Neuronal stem cell (in vitro differentiated cells): Measurements from ENCODE around the gene NECAP2.
"Not testable (repeated sequence)": the region's sequence is repeated elsewhere in the genome, so short reads cannot be mapped to it uniquely, and the experiment has no call there.

ENCODE experiments used
- DNase-seq: peaks from one replicate; pipeline ENCODE4 v3.0.0-alpha.2; 2013; ENCODE audit warnings: low spot score
- H2AFZ ChIP-seq: one replicate; pipeline ENCODE4 v1.6.1; 2013; ENCODE audit warnings: mild to moderate bottlenecking, low read length, inconsistent platforms
- H2AK5ac ChIP-seq: 2 replicates; pipeline ENCODE4 v1.6.1; 2013; ENCODE audit warnings: low read depth, mild to moderate bottlenecking, inconsistent platforms, low read length, moderate library complexity, mixed read lengths
- H2BK120ac ChIP-seq: 2 replicates; pipeline ENCODE4 v1.6.1; 2013; ENCODE audit warnings: low read depth, mild to moderate bottlenecking, inconsistent platforms, low read length, moderate library complexity, mixed read lengths
- H2BK12ac ChIP-seq: one replicate; pipeline ENCODE4 v1.6.1; 2013; ENCODE audit warnings: low read length, inconsistent platforms
- H2BK15ac ChIP-seq: 2 replicates; pipeline ENCODE4 v1.6.1; 2013; ENCODE audit warnings: mild to moderate bottlenecking, low read length, inconsistent platforms, mixed read lengths
- H2BK5ac ChIP-seq: one replicate; pipeline ENCODE4 v1.6.1; 2013; ENCODE audit warnings: inconsistent platforms, mild to moderate bottlenecking, low read length, moderate library complexity
- H3K14ac ChIP-seq: one replicate; pipeline ENCODE4 v1.6.1; 2013; ENCODE audit warnings: low read length, inconsistent platforms
- H3K18ac ChIP-seq: 2 replicates; pipeline ENCODE4 v1.6.1; 2013; ENCODE audit warnings: low read length, inconsistent platforms
- H3K23ac ChIP-seq: 2 replicates; pipeline ENCODE4 v1.6.1; 2013; ENCODE audit warnings: low read depth, mild to moderate bottlenecking, mixed read lengths, low read length, inconsistent platforms; ENCODE audit not compliant: poor library complexity
- H3K27ac ChIP-seq: replicated peaks from 3 replicates; pipeline ENCODE4 v1.5.1; 2013; ENCODE audit warnings: low read length, inconsistent platforms
- H3K27me3 ChIP-seq, 3 experiments: 2 replicates each; pipeline ENCODE4 v1.6.1; 2013; ENCODE audit warnings: low read length in 3 of 3, mild to moderate bottlenecking in 2 of 3, inconsistent platforms in 1 of 3, low read depth in 1 of 3, mixed read lengths in 1 of 3, moderate library complexity in 1 of 3; ENCODE audit not compliant: control insufficient read depth in 3 of 3, insufficient read depth in 3 of 3
- H3K36me3 ChIP-seq, 2 donors: replicated peaks in 1 of 2; 2 replicates each; pipeline ENCODE4 v1.6.1; 2013; ENCODE audit warnings: low read length in 2 of 2; ENCODE audit not compliant: control insufficient read depth in 2 of 2, insufficient read depth in 2 of 2
- H3K4ac ChIP-seq: 2 replicates; pipeline ENCODE4 v1.6.1; 2013; ENCODE audit warnings: inconsistent platforms, mild to moderate bottlenecking, low read length, moderate library complexity
- H3K4me1 ChIP-seq, 2 donors: 1 replicate in 1 of 2; 2 replicates in 1 of 2; pipeline ENCODE4 v1.6.1; 2013; ENCODE audit warnings: low read length in 2 of 2, low read depth in 1 of 2; ENCODE audit not compliant: control insufficient read depth in 2 of 2, insufficient read depth in 1 of 2
- H3K4me2 ChIP-seq: one replicate; pipeline ENCODE4 v1.6.1; 2013; ENCODE audit warnings: mild to moderate bottlenecking, low read length, inconsistent platforms; ENCODE audit not compliant: insufficient read depth, poor library complexity, severe bottlenecking
- H3K4me3 ChIP-seq, 2 donors: 2 replicates each; pipeline ENCODE4 v1.5.1; 2013; ENCODE audit warnings: low read length in 2 of 2, mild to moderate bottlenecking in 2 of 2, inconsistent platforms in 1 of 2, moderate library complexity in 1 of 2
- H3K79me1 ChIP-seq: one replicate; pipeline ENCODE4 v1.6.1; 2013; ENCODE audit warnings: low read depth, mild to moderate bottlenecking, inconsistent platforms, low read length, moderate library complexity
- H3K9ac ChIP-seq: one replicate; pipeline ENCODE4 v1.6.1; 2013; ENCODE audit warnings: mild to moderate bottlenecking, low read depth, low read length, inconsistent platforms; ENCODE audit not compliant: poor library complexity
- H3K9me3 ChIP-seq, 2 donors: replicated peaks in 1 of 2; 2 replicates each; pipeline versions ENCODE3 to v1.6.1; 2013; ENCODE audit warnings: low read length in 2 of 2, mild to moderate bottlenecking in 2 of 2, inconsistent platforms in 1 of 2, low read depth in 1 of 2, mixed read lengths in 1 of 2, moderate library complexity in 1 of 2; ENCODE audit not compliant: control insufficient read depth in 2 of 2, insufficient read depth in 1 of 2
- H4K8ac ChIP-seq: one replicate; pipeline ENCODE4 v1.6.1; 2013; ENCODE audit warnings: low read depth, mild to moderate bottlenecking, inconsistent platforms, low read length, moderate library complexity
- H4K91ac ChIP-seq: one replicate; pipeline ENCODE4 v1.6.1; 2013; ENCODE audit warnings: low read length, low read depth, mild to moderate bottlenecking, inconsistent platforms; ENCODE audit not compliant: poor library complexity
- WGBS, 2 donors: extraction: QIAGEN DNeasy Blood & Tissue Kit; methylation state at CpG; one replicate each; pipeline ENCODE4 v1.1.7; 2013; ENCODE audit warnings: missing lambda C conversion rate in 2 of 2, mixed read lengths in 1 of 2; ENCODE audit not compliant: insufficient read length in 2 of 2, insufficient replicate concordance in 1 of 2; ENCODE audit errors: extremely low coverage in 2 of 2; 5-methylcytosine and 5-hydroxymethylcytosine counted together

The NECAP2 gene

GRCh38 chr1:16505870-16506269 lies 65.3 kb downstream of the NECAP2 start:
- not testable (repeated sequence) for H3K27ac ChIP-seq, H4K8ac ChIP-seq, H3K4me3 ChIP-seq, H3K9ac ChIP-seq, H3K79me1 ChIP-seq, H2BK5ac ChIP-seq, H3K4me1 ChIP-seq, H3K36me3 ChIP-seq, H2BK15ac ChIP-seq, H2BK12ac ChIP-seq, H4K91ac ChIP-seq, DNase-seq, H3K18ac ChIP-seq, H2AK5ac ChIP-seq, H3K23ac ChIP-seq, H2BK120ac ChIP-seq, H3K4ac ChIP-seq, H3K14ac ChIP-seq, H3K27me3 ChIP-seq, H3K4me2 ChIP-seq, H2AFZ ChIP-seq
- no CpG with 5 or more reads among the region's 2 CpGs for WGBS, 2 donors
- H3K9me3 ChIP-seq, result peaks cover 3 to 15% of the 10 kb centered on the region in 2 donors

GRCh38 chr1:16506364-16507136 lies 66.0 kb downstream of the NECAP2 start:
- not testable (repeated sequence) for H3K4ac ChIP-seq, H3K14ac ChIP-seq, H2BK12ac ChIP-seq, H3K79me1 ChIP-seq, H4K91ac ChIP-seq, H4K8ac ChIP-seq, H3K4me1 ChIP-seq, H2AK5ac ChIP-seq, H3K9ac ChIP-seq, H3K4me3 ChIP-seq, H3K4me2 ChIP-seq, H3K18ac ChIP-seq, H2BK120ac ChIP-seq, H3K36me3 ChIP-seq, H2BK15ac ChIP-seq, H2BK5ac ChIP-seq, H3K23ac ChIP-seq, H3K27me3 ChIP-seq
- no CpG with 5 or more reads among the region's 15 CpGs for WGBS, 2 donors
- peak overlapping the region; percentile 53 for H2AFZ ChIP-seq
- H3K27ac ChIP-seq, result peak overlapping the region; percentile 76
- peaks cover 3 to 15% of the 10 kb centered on the region in 2 donors for H3K9me3 ChIP-seq
- peak; percentile 56 for DNase-seq

- not testable (repeated sequence) for H2AFZ ChIP-seq, H3K4me2 ChIP-seq, H3K27me3 ChIP-seq, H3K79me1 ChIP-seq, H3K4me1 ChIP-seq, H3K14ac ChIP-seq, H4K91ac ChIP-seq, H3K9ac ChIP-seq, H3K36me3 ChIP-seq, H2BK120ac ChIP-seq, H3K23ac ChIP-seq, H2BK12ac ChIP-seq, H3K4me3 ChIP-seq, H4K8ac ChIP-seq, DNase-seq, H2BK5ac ChIP-seq, H3K4ac ChIP-seq, H2AK5ac ChIP-seq, H3K27ac ChIP-seq
- Histone ChIP-seq H3K9me3 (peaks cover 3 to 15% of the 10 kb centered on the region in 2 donors), H3K18ac (peak overlapping the region; percentile 62), H2BK15ac (peak overlapping the region; percentile 34)
- no CpG with 5 or more reads among the region's 8 CpGs for WGBS, 2 donors
These were observed 68.4 kb downstream of the NECAP2 start for GRCh38 chr1:16508861-16509445.
